ENCODE results near the gene ROPN1B. TPM values are rescaled to one million over a fixed set of nuclear protein-coding genes. Genes with fewer than 3 reads are reported as not detected.
"Not testable (repeated sequence)": the region's sequence is repeated elsewhere in the genome, so short reads cannot be mapped to it uniquely, and the experiment has no call there.

The ROPN1B gene
- not detected for total RNA-seq

DNA sequence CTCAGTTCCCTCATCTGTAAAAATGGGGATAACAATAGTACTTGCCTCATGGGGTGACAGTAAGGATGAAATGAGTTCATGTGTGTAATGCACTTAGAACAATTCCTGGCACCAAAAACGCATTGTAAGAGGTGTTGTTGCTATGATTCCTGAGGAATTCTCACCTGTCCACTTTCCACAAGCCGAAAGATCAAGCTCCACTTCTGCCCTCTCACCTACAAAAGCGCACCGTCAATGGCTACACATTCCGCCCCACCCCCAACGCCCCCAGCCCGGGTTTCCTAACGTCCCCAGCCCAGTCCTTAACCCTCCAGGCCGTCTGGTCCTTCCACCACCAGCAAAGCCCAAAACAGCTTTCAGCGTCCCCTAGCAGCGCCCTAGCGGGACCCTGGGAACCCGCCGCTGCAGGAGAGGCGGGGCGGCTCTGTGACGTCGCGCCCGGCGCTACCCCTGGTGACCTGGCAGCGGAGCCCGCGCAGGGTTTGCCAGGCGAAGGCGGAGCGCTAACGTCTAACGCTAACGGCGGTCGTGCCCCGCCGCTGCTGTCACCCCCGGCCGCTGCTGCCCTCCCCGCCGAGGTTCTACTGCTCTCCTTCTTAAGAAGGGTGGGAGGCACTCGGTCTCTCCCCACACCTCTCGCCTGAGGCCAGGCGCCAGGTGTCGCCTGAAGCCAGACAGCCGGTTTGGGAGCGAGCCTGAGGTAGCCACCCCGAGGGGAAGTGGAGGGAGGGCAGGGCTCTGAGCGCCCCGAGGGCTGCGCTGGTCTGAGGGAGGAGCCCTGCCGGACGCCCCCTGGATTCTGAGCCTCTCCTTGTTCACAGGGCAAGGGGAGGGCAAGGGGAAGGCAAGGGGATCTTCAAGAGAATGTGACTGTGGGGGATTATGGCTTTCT, at the start of gene ROPN1B:
Gene ROPN1B, plus strand, starts transcription at position 478 of the 892 bp plus-strand sequence. CDS start 2,877 bp downstream, outside the sequence.
- intact Hi-C loops (cut with micrococcal nuclease); DNase-seq; H3K9me3 Mint-ChIP-seq; H3K36me3 Mint-ChIP-seq (ENCODE audit: low read depth); CTCF ChIA-PET; H3K27ac Mint-ChIP-seq; POLR2A ChIA-PET; H3K4me1 Mint-ChIP-seq (ENCODE audit: low read depth): not testable (repeated sequence)
- Mint-ChIP-seq H3K27me3 (peaks cover 19% of the 10 kb centered on the region), H3K4me3 (peak within 1 kb of the TSS; percentile 29)
- ATAC-seq = peak; percentile 90

GRCh38 chr3:125920191-125920590, 48.8 kb upstream of the ROPN1B start:
- CTCF ChIA-PET; H3K4me3 Mint-ChIP-seq; POLR2A ChIA-PET; ATAC-seq; H3K9me3 Mint-ChIP-seq; H3K27me3 Mint-ChIP-seq; intact Hi-C loops (cut with micrococcal nuclease); H3K27ac Mint-ChIP-seq; DNase-seq; H3K36me3 Mint-ChIP-seq (ENCODE audit: low read depth): not testable (repeated sequence)
- peaks cover 16% of the 10 kb centered on the region for H3K4me1 Mint-ChIP-seq (ENCODE audit: low read depth)

GRCh38 chr3:125920751-125921279, 48.2 kb upstream of the ROPN1B start:
- peaks cover 16% of the 10 kb centered on the region for H3K4me1 Mint-ChIP-seq (ENCODE audit: low read depth)
- H3K4me3 Mint-ChIP-seq; H3K27ac Mint-ChIP-seq; POLR2A ChIA-PET; H3K36me3 Mint-ChIP-seq (ENCODE audit: low read depth); H3K9me3 Mint-ChIP-seq; ATAC-seq; intact Hi-C loops (cut with micrococcal nuclease); DNase-seq; H3K27me3 Mint-ChIP-seq: not testable (repeated sequence)
- CTCF ChIA-PET = interaction anchor here (0.6 kb wide), 1 partner anchor 1069 kb away, joined by 3 read pairs; no protein-coding TSS in a partner anchor

- H3K36me3 Mint-ChIP-seq (ENCODE audit: low read depth); ATAC-seq; H3K9me3 Mint-ChIP-seq; H3K4me3 Mint-ChIP-seq; intact Hi-C loops (cut with micrococcal nuclease); CTCF ChIA-PET; POLR2A ChIA-PET; H3K27me3 Mint-ChIP-seq; H3K27ac Mint-ChIP-seq: not testable (repeated sequence)
- TF ChIP-seq CTCF (IDR thresholded peaks at IDR 0.05) = peak; percentile 50
- peak; percentile 58 for DNase-seq
- peaks cover 16% of the 10 kb centered on the region for H3K4me1 Mint-ChIP-seq (ENCODE audit: low read depth)
These were observed 47.3 kb upstream of the ROPN1B start for GRCh38 chr3:125921712-125922111.

DNA sequence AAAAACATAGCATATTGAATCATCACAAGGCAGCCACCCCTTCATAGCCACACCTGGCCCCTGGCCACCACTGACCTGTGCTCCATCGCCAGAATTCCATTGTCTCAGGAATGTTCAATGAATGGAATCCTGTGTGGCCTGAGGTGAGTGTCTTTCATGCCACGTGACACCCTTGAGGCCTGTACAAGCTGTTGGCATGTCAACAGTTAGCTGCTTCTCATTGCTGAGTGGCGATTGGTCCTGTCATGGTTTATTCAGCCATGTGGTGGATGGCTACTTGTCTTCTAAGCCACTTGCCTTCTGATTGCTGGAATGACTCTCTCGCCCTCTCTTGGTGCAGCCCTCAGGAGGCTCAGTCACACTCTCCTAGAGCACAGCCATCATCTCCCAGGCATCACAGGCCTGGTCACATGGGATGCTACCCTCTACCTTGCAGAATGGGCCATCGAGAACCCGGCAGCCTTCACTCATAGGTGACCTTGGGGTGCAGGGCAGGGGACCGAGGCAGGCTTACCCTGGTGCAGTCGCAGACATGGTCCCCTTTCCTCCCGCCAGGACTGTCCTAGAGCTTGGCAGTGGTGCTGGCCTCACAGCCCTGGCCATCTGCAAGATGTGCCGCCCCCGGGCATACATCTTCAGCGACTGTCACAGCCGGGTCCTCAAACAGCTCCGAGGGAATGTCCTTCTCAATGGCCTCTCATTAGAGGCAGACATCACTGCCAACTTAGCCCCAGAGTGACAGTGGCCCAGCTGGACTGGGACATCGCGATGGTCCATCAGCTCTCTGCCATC, 45.5 kb upstream of the ROPN1B start:
- H3K27ac Mint-ChIP-seq; H3K4me3 Mint-ChIP-seq; ATAC-seq; H3K36me3 Mint-ChIP-seq (ENCODE audit: low read depth); CTCF ChIA-PET; H3K9me3 Mint-ChIP-seq; intact Hi-C loops (cut with micrococcal nuclease); DNase-seq; POLR2A ChIA-PET; H3K4me1 Mint-ChIP-seq (ENCODE audit: low read depth); H3K27me3 Mint-ChIP-seq: not testable (repeated sequence)

GRCh38 chr3:125924276-125924675, 44.7 kb upstream of the ROPN1B start:
- H3K27me3 Mint-ChIP-seq; H3K36me3 Mint-ChIP-seq (ENCODE audit: low read depth); H3K9me3 Mint-ChIP-seq; H3K4me1 Mint-ChIP-seq (ENCODE audit: low read depth); H3K27ac Mint-ChIP-seq; H3K4me3 Mint-ChIP-seq; ATAC-seq; DNase-seq; intact Hi-C loops (cut with micrococcal nuclease); CTCF ChIA-PET; POLR2A ChIA-PET: not testable (repeated sequence)

- H3K4me1 Mint-ChIP-seq (ENCODE audit: low read depth); POLR2A ChIA-PET; DNase-seq; H3K27me3 Mint-ChIP-seq; intact Hi-C loops (cut with micrococcal nuclease); H3K9me3 Mint-ChIP-seq; ATAC-seq; H3K27ac Mint-ChIP-seq; CTCF ChIA-PET; H3K36me3 Mint-ChIP-seq (ENCODE audit: low read depth); H3K4me3 Mint-ChIP-seq: not testable (repeated sequence)
These were observed 43.3 kb upstream of the ROPN1B start for GRCh38 chr3:125925727-125926126.
